Middle frontal gyrus (tissue), 1 donor: ENCODE measurements around the gene PGLYRP1.

ENCODE experiments used
- DNase-seq: peaks from one replicate; pipeline ENCODE4 v3.0.0-alpha.2; 2015; ENCODE audit warnings: low spot score; ENCODE audit errors: extremely low spot score

Gene PGLYRP1

DNA sequence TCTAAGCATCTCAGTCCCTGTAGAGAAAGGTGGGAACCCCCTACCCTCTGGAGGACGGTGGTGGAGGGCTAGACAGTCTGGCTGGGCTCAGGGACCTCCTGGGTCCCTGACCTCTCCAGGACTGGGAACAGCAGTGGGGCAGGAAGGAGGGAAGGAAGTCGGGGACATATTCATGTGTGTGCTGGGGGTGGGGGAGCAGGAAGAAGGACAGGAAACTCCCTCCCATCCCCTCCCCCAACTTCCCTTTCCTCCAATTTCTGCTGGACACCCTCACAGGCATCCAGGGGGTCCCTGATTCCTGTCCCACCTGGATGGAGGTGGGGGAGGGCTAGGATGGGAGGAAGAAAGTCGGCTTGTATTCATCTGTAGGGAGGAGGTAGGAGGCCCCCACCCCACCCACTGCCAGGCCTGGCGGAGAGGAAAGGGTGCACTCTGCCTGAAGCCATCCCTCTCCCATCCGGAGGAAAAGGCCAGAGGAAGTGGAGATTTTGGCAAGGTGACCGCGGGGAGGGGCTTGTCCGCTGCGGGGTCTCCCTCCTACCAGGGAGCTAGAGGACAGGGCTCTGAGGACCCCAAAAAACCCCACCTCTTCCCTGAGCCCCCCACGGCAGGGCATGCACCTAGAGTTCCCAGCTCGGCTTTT, 51.5 kb downstream of the PGLYRP1 start:
- no peak for DNase-seq

- DNase-seq, result no peak
Observed at GRCh38 chr19:45969676-45970075, 53.2 kb downstream of the PGLYRP1 start.
